ENCODE data around the gene STPG1. TPM values are rescaled to one million over a fixed set of nuclear protein-coding genes. Genes with fewer than 3 reads are reported as not detected.

STPG1 gene
- total and polyA plus RNA-seq, 5 experiments from 2014 or later, result 4.1 to 6.8 (median 5.9) TPM

DNA sequence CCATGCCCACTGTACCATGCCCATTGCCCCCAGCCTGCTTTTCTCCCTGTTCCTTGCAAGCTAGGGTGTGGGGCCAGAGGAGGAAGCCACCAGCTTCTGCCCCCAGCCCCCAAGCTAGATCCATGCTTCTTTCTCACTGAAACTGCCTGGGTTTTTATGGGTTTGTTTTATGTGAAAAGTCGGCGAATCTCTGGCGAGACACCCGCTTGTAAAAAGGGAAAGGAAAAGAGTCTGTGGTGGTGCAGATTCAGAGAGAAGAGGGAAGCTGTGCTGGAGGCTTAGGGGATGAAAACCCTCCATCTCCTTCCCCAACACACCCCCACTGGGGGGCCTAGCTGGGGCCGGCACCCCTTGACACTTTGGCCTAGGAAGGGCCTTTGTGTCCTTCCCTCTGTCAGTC, 68.2 kb downstream of the STPG1 start:
- H3K36me3 Mint-ChIP-seq, result no peaks in the 10 kb centered on the region
- no peaks in the 10 kb centered on the region for H3K9me3 Mint-ChIP-seq
- H3K27ac Mint-ChIP-seq, result peak overlapping the region in 1 of 10 donors; percentile 17
- no peak for DNase-seq
- H3K27me3 Mint-ChIP-seq, result peaks cover 0 to 11% (median 4%) of the 10 kb centered on the region in 5 donors
- H3K4me1 Mint-ChIP-seq, result peaks cover 0 to 2% (median under 1%) of the 10 kb centered on the region in 4 donors
- no peak overlapping the region for H3K4me3 Mint-ChIP-seq
- ATAC-seq, result no peak
- POLR2A ChIA-PET, result no interaction called here

DNA sequence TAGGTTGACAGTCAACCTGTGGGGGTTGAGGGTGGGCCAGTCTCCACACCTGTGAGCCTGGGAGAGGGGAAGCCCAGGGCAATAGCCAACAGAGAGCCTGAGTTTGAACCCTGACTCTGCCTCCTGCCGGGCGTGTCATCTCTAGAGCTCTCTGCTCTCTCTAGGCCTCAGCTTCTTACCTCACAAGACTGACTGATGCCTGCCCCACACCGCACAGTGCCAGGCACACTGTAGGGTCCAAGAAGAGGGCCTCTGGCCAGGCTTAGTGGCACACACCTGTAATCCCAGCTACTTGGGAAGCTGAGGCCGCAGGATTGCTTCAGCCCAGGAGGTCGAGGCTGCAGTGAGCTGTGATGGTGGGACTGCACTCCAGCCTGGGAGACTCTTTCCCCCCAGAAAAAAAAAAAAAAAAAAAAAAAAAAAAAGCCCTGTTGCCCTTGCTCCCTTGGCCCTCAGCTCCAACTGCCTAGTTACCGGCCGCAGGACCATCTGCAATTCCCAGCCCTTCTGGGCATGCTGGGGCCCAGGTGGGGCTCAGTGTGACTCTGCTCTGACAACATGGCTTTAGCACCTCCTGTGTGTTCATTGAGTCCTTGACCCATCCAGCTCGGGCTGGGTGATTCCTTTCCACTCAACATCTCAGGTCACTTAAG, 69.4 kb downstream of the STPG1 start:
- Mint-ChIP-seq H3K27ac (no peak overlapping the region), H3K9me3 (no peaks in the 10 kb centered on the region), H3K4me3 (no peak overlapping the region), H3K4me1 (peaks cover 0 to 2% (median 0%) of the 10 kb centered on the region in 4 donors), H3K27me3 (peaks cover 0 to 11% (median 4%) of the 10 kb centered on the region in 5 donors), H3K36me3 (no peaks in the 10 kb centered on the region)
- ATAC-seq, result no peak
- POLR2A ChIA-PET, result no interaction called here
- DNase-seq, result no peak

DNA sequence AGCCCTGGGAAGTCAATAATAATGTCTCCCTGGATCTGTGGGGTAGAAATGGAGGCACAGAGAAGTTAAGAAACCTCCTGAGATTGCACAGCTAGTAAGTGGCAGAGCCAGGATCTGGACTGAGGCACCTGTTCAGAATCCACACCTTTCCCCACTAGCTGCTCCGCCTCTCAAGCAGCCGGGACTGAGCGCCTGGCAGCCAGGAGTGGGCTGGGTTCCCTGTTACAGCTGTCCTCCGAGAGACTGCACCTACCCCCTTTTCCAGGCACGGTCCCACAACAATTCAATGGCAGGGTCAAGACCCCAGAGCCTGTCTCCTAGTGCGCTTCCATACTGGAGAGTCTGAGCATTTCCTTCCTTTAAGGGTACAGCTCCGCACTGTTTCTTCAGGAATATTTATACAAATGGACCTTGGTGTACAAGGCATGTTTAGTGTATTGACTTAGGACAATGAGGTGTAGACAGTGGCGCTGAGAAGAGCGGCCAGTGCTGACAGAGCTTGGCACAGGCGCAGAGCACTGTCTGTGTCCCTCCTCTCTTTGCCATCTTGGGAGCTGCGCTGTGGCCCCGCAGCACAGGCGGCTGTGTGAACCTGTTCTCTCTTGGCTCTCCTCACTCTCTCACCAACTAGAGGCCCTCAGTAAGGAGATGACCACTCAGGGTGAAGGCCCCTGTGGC, 70.0 kb downstream of the STPG1 start:
- Mint-ChIP-seq H3K9me3 (no peaks in the 10 kb centered on the region), H3K27me3 (peaks cover 0 to 11% (median 4%) of the 10 kb centered on the region in 5 donors), H3K27ac (no peak overlapping the region), H3K4me1 (peaks cover 0 to 2% (median 0%) of the 10 kb centered on the region in 4 donors), H3K36me3 (no peaks in the 10 kb centered on the region), H3K4me3 (no peak overlapping the region)
- ATAC-seq (no peak), DNase-seq (no peak)
- POLR2A ChIA-PET, result no interaction called here

DNA sequence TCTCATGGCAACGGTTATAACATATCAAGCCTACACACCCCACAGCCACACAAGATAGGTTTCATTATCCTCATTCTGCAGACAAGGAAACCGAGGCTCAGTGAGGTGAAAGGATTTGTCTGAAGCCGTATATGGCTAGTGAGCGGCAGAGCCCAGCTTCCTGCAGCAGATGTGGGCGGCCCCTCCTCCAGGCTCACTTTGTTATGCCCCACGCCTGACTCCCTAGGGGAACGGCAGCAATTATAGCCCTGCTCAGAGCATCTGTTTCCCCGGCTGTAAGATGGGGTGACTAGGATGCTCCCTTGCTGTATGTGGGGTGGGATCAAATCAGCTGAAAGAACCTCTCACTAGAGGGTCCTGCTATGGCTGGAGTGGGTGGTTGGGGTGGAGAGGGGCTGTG, 72.3 kb downstream of the STPG1 start:
- H3K4me1 Mint-ChIP-seq, result peaks cover 0 to 9% (median 1%) of the 10 kb centered on the region in 4 donors
- ATAC-seq (no peak), DNase-seq (no peak)
- POLR2A ChIA-PET, result no interaction called here
- H3K36me3 Mint-ChIP-seq, result no peaks in the 10 kb centered on the region
- no peaks in the 10 kb centered on the region for H3K9me3 Mint-ChIP-seq
- no peak overlapping the region for H3K4me3 Mint-ChIP-seq
- H3K27me3 Mint-ChIP-seq, result peaks cover 0 to 10% (median 2%) of the 10 kb centered on the region in 5 donors
- H3K27ac Mint-ChIP-seq, result no peak overlapping the region

DNA sequence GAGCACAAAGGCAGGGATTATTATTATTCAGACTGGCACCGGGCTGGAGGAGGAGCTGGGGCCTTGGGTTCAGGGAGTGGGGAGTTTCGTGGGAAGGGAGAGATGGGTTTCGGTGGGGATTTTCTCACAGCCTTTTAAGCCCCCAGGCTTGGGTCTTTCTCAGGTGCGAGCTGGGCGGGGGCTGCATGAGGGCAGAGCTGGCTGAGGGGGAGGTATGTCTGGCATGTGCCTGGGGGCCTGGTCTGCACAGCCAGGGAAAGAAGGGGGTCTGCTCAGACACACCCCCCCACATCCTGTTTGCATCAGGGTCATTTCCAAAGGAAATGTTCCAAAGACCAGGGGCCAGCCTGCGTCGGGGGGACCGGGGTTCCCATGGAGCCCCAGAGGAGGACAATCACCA, 72.8 kb downstream of the STPG1 start:
- DNase-seq, result no peak
- POLR2A ChIA-PET, result no interaction called here
- Mint-ChIP-seq H3K4me3 (no peak overlapping the region), H3K27ac (no peak overlapping the region), H3K36me3 (no peaks in the 10 kb centered on the region), H3K4me1 (peaks cover 0 to 9% (median 1%) of the 10 kb centered on the region in 4 donors), H3K27me3 (peaks cover 0 to 8% (median 2%) of the 10 kb centered on the region in 5 donors), H3K9me3 (no peaks in the 10 kb centered on the region)
- ATAC-seq, result no peak

DNA sequence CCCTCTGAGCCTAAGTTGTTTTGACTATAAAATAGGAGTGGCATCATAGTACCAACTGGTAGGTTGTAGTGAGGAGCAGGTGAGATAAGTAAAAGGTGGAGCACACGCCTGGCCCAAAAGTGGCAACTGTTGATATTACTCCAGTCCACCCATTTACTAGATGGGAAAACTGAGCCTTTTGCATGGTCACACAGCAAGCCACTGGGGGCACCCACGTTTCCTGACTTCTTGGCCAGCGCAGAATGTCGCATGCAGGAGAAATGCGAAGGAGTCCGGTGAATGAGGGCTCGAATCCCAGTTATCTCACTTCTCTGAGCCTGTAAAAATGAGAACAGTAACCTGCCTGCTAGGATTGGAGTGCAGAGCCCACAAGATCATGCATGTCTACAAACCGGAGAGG, 73.6 kb downstream of the STPG1 start:
- DNase-seq, result no peak
- Mint-ChIP-seq H3K36me3 (no peaks in the 10 kb centered on the region), H3K4me1 (peaks cover 0 to 9% (median 1%) of the 10 kb centered on the region in 4 donors), H3K4me3 (no peak overlapping the region), H3K27me3 (peaks cover 0 to 6% (median 2%) of the 10 kb centered on the region in 5 donors), H3K9me3 (no peaks in the 10 kb centered on the region), H3K27ac (peak overlapping the region in 1 of 10 donors; percentile 46)
- POLR2A ChIA-PET, result no interaction called here
- no peak for ATAC-seq

DNA sequence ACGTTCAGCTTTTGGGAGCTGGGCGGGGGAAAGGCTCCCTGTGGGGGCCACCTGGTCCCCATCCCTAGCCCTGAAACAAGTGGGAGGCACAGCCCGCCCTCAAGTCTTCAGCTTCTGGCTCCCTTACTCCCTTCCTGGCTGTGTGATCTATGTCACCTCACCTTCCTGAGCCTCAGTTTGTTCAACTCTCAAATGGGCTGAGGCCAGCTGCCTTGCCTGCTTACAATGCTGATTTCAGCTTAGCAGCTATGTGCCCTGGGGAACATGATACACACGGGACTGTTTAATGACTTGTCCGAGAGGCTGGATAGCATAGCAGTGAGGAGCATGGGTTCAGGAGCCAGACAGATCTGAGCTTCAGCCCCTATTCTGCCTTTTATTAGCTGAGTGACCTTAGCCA, 75.1 kb downstream of the STPG1 start:
- H3K27ac Mint-ChIP-seq, result no peak overlapping the region
- POLR2A ChIA-PET, result no interaction called here
- H3K36me3 Mint-ChIP-seq, result no peaks in the 10 kb centered on the region
- ATAC-seq, result no peak
- DNase-seq, result no peak
- H3K4me3 Mint-ChIP-seq, result no peak overlapping the region
- H3K27me3 Mint-ChIP-seq, result peaks cover 0 to 4% (median 2%) of the 10 kb centered on the region in 5 donors
- peaks cover 0 to 9% (median 2%) of the 10 kb centered on the region in 4 donors for H3K4me1 Mint-ChIP-seq
- H3K9me3 Mint-ChIP-seq, result no peaks in the 10 kb centered on the region

DNA sequence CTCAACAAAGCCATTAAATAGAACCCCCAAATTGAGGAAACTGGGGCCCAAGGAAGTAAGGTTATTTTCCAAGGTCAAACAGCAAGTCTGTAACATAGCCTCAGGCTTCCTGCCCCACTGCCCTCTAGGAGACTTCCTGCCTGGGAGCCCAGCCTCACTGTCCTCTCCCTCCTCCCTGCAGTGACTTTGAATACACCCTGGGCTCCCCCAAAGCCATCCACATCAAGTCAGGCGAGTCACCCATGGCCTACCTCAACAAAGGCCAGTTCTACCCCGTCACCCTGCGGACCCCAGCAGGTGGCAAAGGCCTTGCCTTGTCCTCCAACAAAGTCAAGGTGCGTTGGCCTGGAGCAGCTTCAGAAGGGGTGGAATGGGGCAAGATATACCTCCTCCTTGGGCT, 76.1 kb downstream of the STPG1 start:
- POLR2A ChIA-PET, result no interaction called here
- peaks cover 0 to 4% (median 2%) of the 10 kb centered on the region in 5 donors for H3K27me3 Mint-ChIP-seq
- H3K36me3 Mint-ChIP-seq, result no peaks in the 10 kb centered on the region
- H3K4me3 Mint-ChIP-seq, result no peak overlapping the region
- H3K4me1 Mint-ChIP-seq, result peaks cover 0 to 9% (median 2%) of the 10 kb centered on the region in 4 donors
- DNase-seq (no peak), ATAC-seq (no peak)
- H3K9me3 Mint-ChIP-seq, result no peaks in the 10 kb centered on the region
- no peak overlapping the region for H3K27ac Mint-ChIP-seq

DNA sequence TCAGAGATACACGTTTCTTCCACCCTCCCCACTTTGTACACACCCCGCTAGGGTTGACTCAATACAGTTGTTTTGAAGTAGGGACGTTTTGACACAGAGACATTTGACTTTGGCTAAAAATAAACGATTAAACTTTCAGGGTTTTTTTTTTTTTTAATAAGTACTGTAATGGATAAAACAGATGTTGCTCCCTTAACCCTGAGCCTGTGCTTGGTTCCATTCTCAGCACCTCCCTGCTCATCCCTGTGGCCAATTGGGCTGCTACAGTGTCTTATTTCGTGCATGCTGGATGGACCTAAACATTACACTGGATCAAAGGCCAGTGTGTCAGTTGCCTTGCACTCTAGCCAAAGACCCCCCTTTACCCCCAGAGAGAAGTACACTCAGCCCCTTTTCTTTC, 77.5 kb downstream of the STPG1 start:
- peaks cover 0 to 9% (median 2%) of the 10 kb centered on the region in 4 donors for H3K4me1 Mint-ChIP-seq
- H3K4me3 Mint-ChIP-seq, result no peak overlapping the region
- H3K9me3 Mint-ChIP-seq, result no peaks in the 10 kb centered on the region
- no peak overlapping the region for H3K27ac Mint-ChIP-seq
- no peaks in the 10 kb centered on the region for H3K36me3 Mint-ChIP-seq
- POLR2A ChIA-PET, result no interaction called here
- H3K27me3 Mint-ChIP-seq, result peaks cover 0 to 4% (median 2%) of the 10 kb centered on the region in 5 donors
- no peak for DNase-seq
- no peak for ATAC-seq

DNA sequence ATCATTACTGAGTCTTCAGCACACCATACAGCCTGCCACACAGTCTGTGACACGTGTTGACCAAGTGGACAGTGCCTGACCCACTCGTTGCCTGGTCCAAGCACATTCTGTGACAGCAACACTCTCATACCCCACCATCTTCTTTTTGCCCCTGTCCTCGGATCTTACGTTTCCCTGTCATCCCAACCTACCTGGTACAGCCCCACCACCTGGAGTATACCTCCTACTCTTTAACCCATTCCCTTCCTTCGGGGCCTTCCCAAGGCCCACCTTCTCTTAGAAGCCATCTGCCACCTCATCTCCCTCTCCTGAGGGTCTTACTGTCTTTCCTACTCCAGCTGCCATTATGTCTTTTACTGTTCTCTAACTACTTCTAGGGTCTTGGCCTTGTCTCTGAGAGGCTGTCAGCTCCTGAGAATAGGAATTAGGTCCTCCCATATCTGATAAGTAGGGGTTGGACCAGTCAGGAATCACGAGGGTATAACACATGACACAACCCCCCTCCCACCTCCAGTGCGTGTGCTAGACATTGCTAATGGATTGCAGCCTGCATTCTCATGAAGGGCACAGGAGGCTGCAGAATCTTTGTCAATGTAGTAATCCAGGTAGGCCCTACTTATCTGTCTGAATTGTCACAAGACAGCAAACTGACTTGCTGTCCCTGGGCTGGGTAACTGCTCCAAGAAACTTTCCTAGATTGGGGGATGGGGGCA, 81.5 kb downstream of the STPG1 start:
- H3K27me3 Mint-ChIP-seq, result peaks cover 0 to 6% (median 2%) of the 10 kb centered on the region in 5 donors

DNA sequence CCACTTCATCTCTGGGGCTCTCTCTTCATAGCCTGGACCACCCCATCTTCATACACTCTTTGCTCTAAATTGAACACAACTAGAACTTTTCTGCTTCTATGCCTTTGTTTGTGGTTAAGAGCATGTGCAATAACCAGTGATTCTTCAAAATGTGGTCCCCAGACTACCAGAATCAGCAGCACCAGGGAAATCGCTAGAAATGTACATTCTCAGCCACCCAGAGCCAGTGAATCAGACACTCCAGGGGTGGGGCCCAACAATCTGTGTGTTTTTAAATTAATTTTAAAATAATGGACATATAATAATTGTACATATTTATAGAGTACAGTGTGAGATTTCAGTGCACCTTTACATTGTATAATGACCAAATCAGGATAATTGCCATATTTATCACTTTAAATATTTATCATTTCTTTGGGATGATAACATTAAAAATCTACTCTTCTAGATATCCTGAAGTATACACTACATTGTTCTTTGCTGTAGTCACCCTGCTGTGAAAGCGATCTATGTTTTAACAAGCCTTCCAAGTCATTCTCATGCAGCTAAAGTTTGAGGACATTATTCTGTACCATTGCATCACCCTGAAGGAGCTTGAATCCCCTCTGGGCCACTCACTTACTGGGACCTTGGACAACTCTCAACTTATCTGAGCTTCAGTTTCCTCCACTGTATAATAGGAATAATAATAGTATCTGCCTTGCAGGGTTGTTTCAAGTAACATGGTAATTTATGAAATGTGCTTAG, 83.6 kb downstream of the STPG1 start:
- Mint-ChIP-seq H3K4me1 (peaks cover 0 to 6% (median 1%) of the 10 kb centered on the region in 4 donors), H3K9me3 (no peaks in the 10 kb centered on the region), H3K4me3 (no peak overlapping the region), H3K27me3 (peaks cover 0 to 9% (median 0%) of the 10 kb centered on the region in 5 donors), H3K27ac (no peak overlapping the region), H3K36me3 (no peaks in the 10 kb centered on the region)
- ATAC-seq (no peak), DNase-seq (no peak)
- POLR2A ChIA-PET, result no interaction called here

More for the DNA sequence above, 81.5 kb downstream of the STPG1 start:
- H3K36me3 Mint-ChIP-seq, result no peaks in the 10 kb centered on the region
- peaks cover 0 to 5% (median 1%) of the 10 kb centered on the region in 4 donors for H3K4me1 Mint-ChIP-seq
- ATAC-seq (no peak), DNase-seq (no peak)
- POLR2A ChIA-PET, result no interaction called here
- H3K27ac Mint-ChIP-seq, result peak overlapping the region in 1 of 10 donors; percentile 58
- no peak overlapping the region for H3K4me3 Mint-ChIP-seq
- H3K9me3 Mint-ChIP-seq, result no peaks in the 10 kb centered on the region

DNA sequence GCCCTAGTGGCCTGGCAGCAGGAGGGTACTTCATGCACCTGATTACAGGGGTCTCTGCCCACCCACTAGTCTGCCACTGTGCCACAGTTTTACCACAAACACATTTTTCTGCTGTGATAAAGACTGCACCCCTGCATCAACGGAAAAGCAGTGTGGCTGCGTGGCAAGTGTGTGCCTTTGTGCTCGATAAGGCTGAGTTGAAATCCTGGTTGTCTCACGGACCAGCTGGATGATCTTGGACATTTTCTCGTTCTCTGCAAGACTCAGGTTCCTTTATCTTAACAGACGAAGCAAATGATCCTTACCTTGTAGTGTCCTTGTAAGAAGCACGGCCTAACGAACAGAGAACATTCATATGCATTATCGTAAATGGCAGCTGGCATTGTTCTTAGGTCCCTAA, 84.3 kb downstream of the STPG1 start:
- H3K27me3 Mint-ChIP-seq, result peaks cover 0 to 9% (median 0%) of the 10 kb centered on the region in 5 donors
- no peak for ATAC-seq
- H3K4me1 Mint-ChIP-seq, result peaks cover 0 to 6% (median 1%) of the 10 kb centered on the region in 4 donors
- no peaks in the 10 kb centered on the region for H3K9me3 Mint-ChIP-seq
- H3K27ac Mint-ChIP-seq, result no peak overlapping the region
- H3K4me3 Mint-ChIP-seq, result no peak overlapping the region
- POLR2A ChIA-PET, result no interaction called here
- DNase-seq, result no peak
- no peaks in the 10 kb centered on the region for H3K36me3 Mint-ChIP-seq
